Breast epithelium (tissue), 4 donors: ENCODE data around the gene STK4. TPM values are rescaled to one million over a fixed set of nuclear protein-coding genes. Genes with fewer than 3 reads are reported as not detected.

Experiments
- DNase-seq, 2 donors: peaks; one replicate each; pipeline ENCODE4 v3.0.0-alpha.2; 2019; ENCODE audit warnings: low spot score in 2 of 2
- H3K27ac ChIP-seq, 2 donors: fragments of 200-600 bp; sonication (generic) in 1 of 2; one replicate each; pipeline ENCODE4 v1.5.1; 2016 to 2019; ENCODE audit warnings: mild to moderate bottlenecking in 1 of 2
- H3K27me3 ChIP-seq, 2 donors: fragments of 200-600 bp; sonication (generic) in 1 of 2; one replicate each; pipeline versions ENCODE4 v1.5.1 to v1.6.0; 2017 to 2019; ENCODE audit warnings: control low read depth in 1 of 2, mild to moderate bottlenecking in 1 of 2
- H3K36me3 ChIP-seq: fragments of 200-600 bp; one replicate; pipeline ENCODE4 v1.5.1; 2019
- H3K4me1 ChIP-seq, 2 donors: fragments of 200-600 bp; sonication (generic); one replicate each; pipeline ENCODE4 v1.5.1; 2016 to 2019; ENCODE audit warnings: control low read depth in 1 of 2
- H3K4me3 ChIP-seq, 3 donors: fragments of 200-600 bp; sonication (generic); 1 replicate in 2 of 3; 2 replicates in 1 of 3; pipeline ENCODE4 v1.5.1; 2016 to 2019; ENCODE audit warnings: mild to moderate bottlenecking in 3 of 3, moderate library complexity in 2 of 3
- H3K9me3 ChIP-seq, 2 donors: fragments of 200-600 bp; sonication (generic) in 1 of 2; one replicate each; pipeline ENCODE4 v1.5.1; 2016 to 2019; ENCODE audit warnings: control low read depth in 1 of 2
- CTCF ChIP-seq, 3 donors: fragments of 450-650 bp; IDR thresholded peaks; one replicate each; pipeline ENCODE4 v1.5.1; 2016 to 2017; ENCODE audit warnings: antibody characterized with exemption in 3 of 3, mild to moderate bottlenecking in 3 of 3, moderate library complexity in 3 of 3
- POLR2A ChIP-seq: fragments of 450-650 bp; IDR thresholded peaks from one replicate; pipeline ENCODE4 v1.6.1; 2016; ENCODE audit warnings: antibody characterized with exemption, mild to moderate bottlenecking, moderate library complexity
- POLR2AphosphoS5 ChIP-seq, 3 donors: sonication (generic); formaldehyde crosslinking; IDR thresholded peaks; one replicate each; pipeline ENCODE4 v1.6.1; 2017; ENCODE audit warnings: antibody characterized with exemption in 3 of 3
- intact Hi-C: fragments of 100-400 bp; cut with DNase I; formaldehyde crosslinking; loops from one replicate; pipeline ENCODE4 v1.15.1; 2023; ENCODE audit warnings: low total_unique reads
- total RNA-seq, 3 donors: library from RNA; depleted of rRNA; stranded (reverse); fragments of >200 nt; gene quantifications; one replicate each; pipeline ENCODE4 v1.1.0, GENCODE V29; 2016

Gene STK4
- total RNA-seq, 3 donors from 2014 or later: 33.1 to 35.3 (median 34.7) TPM

GRCh38 chr20:45117581-45117980 is 151.3 kb downstream of the STK4 start:
- no peak for DNase-seq
- Histone ChIP-seq H3K4me3 (no peak overlapping the region), H3K27ac (no peak overlapping the region), H3K4me1 (no peaks in the 10 kb centered on the region), H3K9me3 (no peaks in the 10 kb centered on the region), H3K36me3 (no peaks in the 10 kb centered on the region), H3K27me3 (no peaks in the 10 kb centered on the region)
- TF ChIP-seq POLR2A (no peak), POLR2AphosphoS5 (IDR thresholded peaks at IDR 0.05) (no peak), CTCF (IDR thresholded peaks at IDR 0.05) (no peak)
- intact Hi-C loops: no loop called here

- Histone ChIP-seq H3K4me3 (no peak overlapping the region), H3K9me3 (no peaks in the 10 kb centered on the region), H3K36me3 (no peaks in the 10 kb centered on the region), H3K27ac (no peak overlapping the region), H3K4me1 (no peaks in the 10 kb centered on the region), H3K27me3 (no peaks in the 10 kb centered on the region)
- TF ChIP-seq CTCF (IDR thresholded peaks at IDR 0.05) (no peak), POLR2A (no peak), POLR2AphosphoS5 (IDR thresholded peaks at IDR 0.05) (no peak)
- no peak for DNase-seq
- intact Hi-C loops: no loop called here
Observed at GRCh38 chr20:45118028-45118427, 151.7 kb downstream of the STK4 start.

- H3K9me3 ChIP-seq: no peaks in the 10 kb centered on the region
- H3K4me1 ChIP-seq: no peaks in the 10 kb centered on the region
- intact Hi-C loops: no loop called here
- no peaks in the 10 kb centered on the region for H3K36me3 ChIP-seq
- no peak overlapping the region for H3K27ac ChIP-seq
- no peak for TF ChIP-seq POLR2AphosphoS5 (IDR thresholded peaks at IDR 0.05)
- TF ChIP-seq CTCF (IDR thresholded peaks at IDR 0.05): no peak
- no peak for TF ChIP-seq POLR2A
- H3K27me3 ChIP-seq: no peaks in the 10 kb centered on the region
- H3K4me3 ChIP-seq: no peak overlapping the region
- no peak for DNase-seq
Observed at GRCh38 chr20:45119556-45120266, 153.4 kb downstream of the STK4 start.

GRCh38 chr20:45121388-45121787 is 155.1 kb downstream of the STK4 start:
- H3K27me3 ChIP-seq: no peaks in the 10 kb centered on the region
- no peaks in the 10 kb centered on the region for H3K4me1 ChIP-seq
- H3K4me3 ChIP-seq: no peak overlapping the region
- no peak for DNase-seq
- no peaks in the 10 kb centered on the region for H3K9me3 ChIP-seq
- no peak overlapping the region for H3K27ac ChIP-seq
- no peaks in the 10 kb centered on the region for H3K36me3 ChIP-seq
- intact Hi-C loops: no loop called here
- no peak for TF ChIP-seq POLR2AphosphoS5 (IDR thresholded peaks at IDR 0.05)
- no peak for TF ChIP-seq CTCF (IDR thresholded peaks at IDR 0.05)
- TF ChIP-seq POLR2A: no peak

GRCh38 chr20:45124365-45124764 is 158.1 kb downstream of the STK4 start, which contains the start of gene WFDC12:
WFDC12 (minus strand) TSS chr20:45124465; CDS start chr20:45124447, 18 bp downstream.
- TF ChIP-seq CTCF (IDR thresholded peaks at IDR 0.05) (no peak), POLR2A (no peak), POLR2AphosphoS5 (IDR thresholded peaks at IDR 0.05) (no peak)
- intact Hi-C loops: no loop called here
- Histone ChIP-seq H3K4me3 (no peak within 1 kb of the TSS), H3K4me1 (no peaks in the 10 kb centered on the region), H3K9me3 (no peaks in the 10 kb centered on the region), H3K27ac (no peak within 1 kb of the TSS), H3K27me3 (no peaks in the 10 kb centered on the region), H3K36me3 (no peaks in the 10 kb centered on the region)
- DNase-seq: no peak
